Aorta (tissue), 5 donors: Measurements from ENCODE around the gene SLC16A5. TPM values are rescaled to one million over a fixed set of nuclear protein-coding genes. Genes with fewer than 3 reads are reported as not detected.

Source experiments
- ATAC-seq: fragments of 200-7000 bp; cut with Tn5 transposase; one replicate; pipeline ENCODE4 v1.9.1; 2022; ENCODE audit warnings: moderate library complexity; ENCODE audit not compliant: low FRiP score
- DNase-seq, 2 donors: peaks; one replicate each; pipeline ENCODE4 v3.0.0-alpha.2; 2020
- H3K27ac ChIP-seq, 2 donors: one replicate each; pipeline ENCODE4 v1.5.1; 2013; ENCODE audit warnings: low read length in 2 of 2, mild to moderate bottlenecking in 2 of 2, moderate library complexity in 2 of 2, control low read depth in 1 of 2, inconsistent platforms in 1 of 2, low read depth in 1 of 2
- H3K27me3 ChIP-seq, 2 donors: one replicate each; pipeline ENCODE4 v1.6.1; 2013; ENCODE audit warnings: control low read depth in 1 of 2, low read length in 1 of 2, mild to moderate bottlenecking in 1 of 2, moderate library complexity in 1 of 2; ENCODE audit not compliant: insufficient read depth in 2 of 2, control insufficient read depth in 1 of 2
- H3K36me3 ChIP-seq, 2 donors: one replicate each; pipeline ENCODE4 v1.6.1; 2013; ENCODE audit warnings: control low read depth in 1 of 2, low read length in 1 of 2, mild to moderate bottlenecking in 1 of 2; ENCODE audit not compliant: insufficient read depth in 2 of 2, control insufficient read depth in 1 of 2
- H3K4me1 ChIP-seq, 2 donors: one replicate each; pipeline ENCODE4 v1.6.1; 2013; ENCODE audit warnings: low read length in 2 of 2, control low read depth in 1 of 2, mild to moderate bottlenecking in 1 of 2, moderate library complexity in 1 of 2; ENCODE audit not compliant: insufficient read depth in 2 of 2, control insufficient read depth in 1 of 2
- H3K4me3 ChIP-seq, 2 donors: one replicate each; pipeline ENCODE4 v1.5.1; 2013; ENCODE audit warnings: low read length in 2 of 2, control low read depth in 1 of 2, mild to moderate bottlenecking in 1 of 2
- H3K9me3 ChIP-seq: one replicate; pipeline ENCODE4 v1.6.1; 2013; ENCODE audit warnings: mild to moderate bottlenecking, low read length; ENCODE audit not compliant: control insufficient read depth
- WGBS, 2 donors: extraction: QIAGEN DNeasy Blood & Tissue Kit; methylation state at CpG; one replicate each; pipeline ENCODE4 v1.1.7; 2013; 5-methylcytosine and 5-hydroxymethylcytosine counted together
- intact Hi-C, 2 donors: fragments of 100-400 bp; cut with DNase I; formaldehyde crosslinking; loops; one replicate each; pipeline versions ENCODE4 v1.14.2 to v1.15.0; 2022
- polyA plus RNA-seq, 2 donors: library from polyadenylated mRNA; stranded (reverse); fragments of 200-250 nt; gene quantifications; one replicate each; pipeline ENCODE4 v1.2.3, GENCODE V29; 2013
- total RNA-seq, 2 donors: library from RNA; stranded (reverse); fragmentation: NEBNext Ultra II Directional; extraction: Animal tissue kit (Norgen Biotek cat#: 25700); gene quantifications; one replicate each; pipeline ENCODE4 v1.2.1, GENCODE V29; 2021
- donor health status: healthy with polysubstance abuse.
- donor health status: Bipolar disorder and iron deficiency.
- donor health status: DM: no; HTN: no; CAD: no.
- donor health status: DM: no; HTN: no; CAD: no.
- donor health status: DM: yes; HTN: yes; CAD: no.

The SLC16A5 gene
- total and polyA plus RNA-seq, 4 donors, result 5.6 to 11.4 (median 7.9) TPM

- ATAC-seq (no peak), DNase-seq (peak in 1 of 2 donors; percentile 5)
- Histone ChIP-seq H3K36me3 (no peaks in the 10 kb centered on the region), H3K27me3 (peaks cover 0 to 2% of the 10 kb centered on the region in 2 donors), H3K9me3 (no peaks in the 10 kb centered on the region), H3K4me3 (no peak overlapping the region), H3K27ac (no peak overlapping the region), H3K4me1 (no peaks in the 10 kb centered on the region)
- intact Hi-C loops, result no loop called here
- WGBS, 2 donors, result 85 to 96% methylated on average over 3 of the region's 3 CpGs
Observed at GRCh38 chr17:75155191-75155601, 67.4 kb downstream of the SLC16A5 start.

Other genes with a start within 250 kb of the SLC16A5 start
- 1 to 10 TPM in 1 of 2 donors, under 1 TPM in 1; 0.19 to 1.6 TPM for gene GRIN2C, start 228.1 kb upstream of the SLC16A5 start, total RNA-seq
- gene GRIN2C, start 228.1 kb upstream of the SLC16A5 start, polyA plus RNA-seq, result under 1 TPM in 1 of 2 donors, not detected in 1; 0.03 TPM
- 1 to 10 TPM; 4.0 to 6.6 TPM for gene FDXR, start 215.0 kb upstream of the SLC16A5 start, total RNA-seq
- 10 to 100 TPM in 1 of 2 donors, 1 to 10 TPM in 1; 8.1 to 18.1 TPM for gene FDXR, start 215.0 kb upstream of the SLC16A5 start, polyA plus RNA-seq
- gene FADS6, start 194.3 kb upstream of the SLC16A5 start, total RNA-seq, result not detected
- gene FADS6, start 194.3 kb upstream of the SLC16A5 start, polyA plus RNA-seq, result 1 to 10 TPM in 1 of 2 donors, not detected in 1; 4.1 TPM
- not detected for gene USH1G, start 164.7 kb upstream of the SLC16A5 start, total RNA-seq
- gene USH1G, start 164.7 kb upstream of the SLC16A5 start, polyA plus RNA-seq, result under 1 TPM in 1 of 2 donors, not detected in 1; 0.13 TPM
- not detected for gene OTOP2, start 163.7 kb upstream of the SLC16A5 start, total RNA-seq
- gene OTOP2, start 163.7 kb upstream of the SLC16A5 start, polyA plus RNA-seq, result under 1 TPM in 1 of 2 donors, not detected in 1; 0.25 TPM
- not detected for gene OTOP3, start 152.1 kb upstream of the SLC16A5 start, total RNA-seq
- 1 to 10 TPM in 1 of 2 donors, not detected in 1; 1.8 TPM for gene OTOP3, start 152.1 kb upstream of the SLC16A5 start, polyA plus RNA-seq
- gene HID1, start 115.2 kb upstream of the SLC16A5 start, total RNA-seq, result 10 to 100 TPM; 10.7 to 32.6 TPM
- 1 to 10 TPM; 6.1 to 7.8 TPM for gene HID1, start 115.2 kb upstream of the SLC16A5 start, polyA plus RNA-seq
- 10 to 100 TPM; 20.2 to 23.6 TPM for gene CDR2L, start 100.3 kb upstream of the SLC16A5 start, total RNA-seq
- 1 to 10 TPM; 5.8 to 7.4 TPM for gene CDR2L, start 100.3 kb upstream of the SLC16A5 start, polyA plus RNA-seq
- 10 to 100 TPM; 16.6 to 17.4 TPM for gene MRPL58, start 75.3 kb upstream of the SLC16A5 start, total RNA-seq
- 10 to 100 TPM; 25.2 to 31.2 TPM for gene MRPL58, start 75.3 kb upstream of the SLC16A5 start, polyA plus RNA-seq
- gene ATP5PD, start 41.0 kb upstream of the SLC16A5 start, total RNA-seq, result 100 to 1,000 TPM; 136 to 149 TPM
- 100 to 1,000 TPM; 349 to 520 TPM for gene ATP5PD, start 41.0 kb upstream of the SLC16A5 start, polyA plus RNA-seq
- 10 to 100 TPM; 21.4 to 26.4 TPM for gene KCTD2, start 40.7 kb upstream of the SLC16A5 start, total RNA-seq
- 10 to 100 TPM; 13.9 to 14.9 TPM for gene KCTD2, start 40.7 kb upstream of the SLC16A5 start, polyA plus RNA-seq
- 10 to 100 TPM in 1 of 2 donors, 1 to 10 TPM in 1; 8.7 to 19.4 TPM for gene ARMC7, start 22.0 kb downstream of the SLC16A5 start, total RNA-seq
- gene ARMC7, start 22.0 kb downstream of the SLC16A5 start, polyA plus RNA-seq, result 1 to 10 TPM; 4.9 to 8.6 TPM
- 10 to 100 TPM; 24.7 to 29.6 TPM for gene NT5C, start 43.8 kb downstream of the SLC16A5 start, total RNA-seq
- gene NT5C, start 43.8 kb downstream of the SLC16A5 start, polyA plus RNA-seq, result 10 to 100 TPM; 28.7 to 93.0 TPM
- gene JPT1, start 66.6 kb downstream of the SLC16A5 start, total RNA-seq, result 10 to 100 TPM; 16.0 to 18.3 TPM
- 100 to 1,000 TPM in 1 of 2 donors, 10 to 100 TPM in 1; 10.8 to 144 TPM for gene JPT1, start 66.6 kb downstream of the SLC16A5 start, polyA plus RNA-seq
- 100 to 1,000 TPM; 262 to 280 TPM for gene SUMO2, start 95.0 kb downstream of the SLC16A5 start, total RNA-seq
- gene SUMO2, start 95.0 kb downstream of the SLC16A5 start, polyA plus RNA-seq, result 100 to 1,000 TPM in 1 of 2 donors, 10 to 100 TPM in 1; 96.2 to 113 TPM
- gene NUP85, start 117.7 kb downstream of the SLC16A5 start, total RNA-seq, result 10 to 100 TPM; 71.0 to 76.2 TPM
- gene NUP85, start 117.7 kb downstream of the SLC16A5 start, polyA plus RNA-seq, result 10 to 100 TPM; 17.2 to 99.5 TPM
- gene GGA3, start 173.7 kb downstream of the SLC16A5 start, total RNA-seq, result 10 to 100 TPM; 38.9 to 51.0 TPM
- gene GGA3, start 173.7 kb downstream of the SLC16A5 start, polyA plus RNA-seq, result 10 to 100 TPM in 1 of 2 donors, 1 to 10 TPM in 1; 5.6 to 30.8 TPM
- 10 to 100 TPM; 24.6 to 26.6 TPM for gene MRPS7, start 173.9 kb downstream of the SLC16A5 start, total RNA-seq
- 10 to 100 TPM; 37.9 to 38.8 TPM for gene MRPS7, start 173.9 kb downstream of the SLC16A5 start, polyA plus RNA-seq
- gene MIF4GD, start 183.3 kb downstream of the SLC16A5 start, total RNA-seq, result 10 to 100 TPM; 26.2 to 27.4 TPM
- 10 to 100 TPM; 27.7 to 33.0 TPM for gene MIF4GD, start 183.3 kb downstream of the SLC16A5 start, polyA plus RNA-seq
- gene SLC25A19, start 201.5 kb downstream of the SLC16A5 start, total RNA-seq, result 10 to 100 TPM in 1 of 2 donors, 1 to 10 TPM in 1; 8.0 to 15.7 TPM
- 1 to 10 TPM; 5.0 to 7.8 TPM for gene SLC25A19, start 201.5 kb downstream of the SLC16A5 start, polyA plus RNA-seq